K562 (cell line): ENCODE measurements around the gene HYAL1.

Experiments used
- CHCHD3 ChIP-seq: fragments of 250-450 bp; sonication (Bioruptor Pico); IDR thresholded peaks from 2 replicates; pipeline ENCODE4 v2.1.2; 2022; ENCODE audit warnings: mild to moderate bottlenecking
- ESRRA ChIP-seq: fragments of 450-650 bp; IDR thresholded peaks from 2 replicates; pipeline ENCODE4 v1.6.1; 2014; ENCODE audit warnings: low read depth, mild to moderate bottlenecking, moderate library complexity, borderline replicate concordance
- FOXM1 ChIP-seq, 2 experiments: fragments of 450-650 bp in 1 of 2; sonication (generic) in 1 of 2; formaldehyde crosslinking in 1 of 2; IDR thresholded peaks; 2 replicates each; pipeline versions ENCODE4 v1.6.1 to v1.9.0; 2017 to 2022; ENCODE audit warnings: low read depth in 2 of 2, mild to moderate bottlenecking in 2 of 2, missing genetic modification reagents in 1 of 2, moderate library complexity in 1 of 2
- HDGF ChIP-seq: fragments of 450-650 bp; IDR thresholded peaks from 2 replicates; pipeline ENCODE4 v1.6.1; 2016
- MYNN ChIP-seq, 2 experiments: sonication (generic); formaldehyde crosslinking in 1 of 2; IDR thresholded peaks; 2 replicates each; pipeline versions ENCODE4 v1.5.0 to v1.6.1; 2016 to 2020; ENCODE audit warnings: antibody characterized with exemption in 1 of 2, missing genetic modification reagents in 1 of 2
- POLR2A ChIP-seq: fragments of 450-650 bp; conservative IDR thresholded peaks from 2 replicates; pipeline ENCODE4 v1.6.1; 2016
- TAF1 ChIP-seq: IDR thresholded peaks from 2 replicates; pipeline ENCODE4 v1.6.1; 2011; ENCODE audit warnings: mild to moderate bottlenecking, low read length, moderate library complexity; ENCODE audit not compliant: insufficient read depth, control insufficient read depth, severe bottlenecking; ENCODE audit errors: extremely low read depth
- ZFX ChIP-seq: sonication (generic); formaldehyde crosslinking; IDR thresholded peaks from 2 replicates; pipeline ENCODE4 v1.8.0; 2022; ENCODE audit warnings: mild to moderate bottlenecking, missing genetic modification reagents, moderate library complexity
- ZNF23 ChIP-seq: fragments of 250-450 bp; sonication (Bioruptor Pico); IDR thresholded peaks from 2 replicates; pipeline ENCODE4 v1.4.0; 2020; ENCODE audit warnings: mild to moderate bottlenecking
- ZNF239 ChIP-seq: fragments of 250-450 bp; sonication (Bioruptor Pico); IDR thresholded peaks from 2 replicates; pipeline ENCODE4 v1.4.0; 2020; ENCODE audit warnings: mild to moderate bottlenecking
- ZNF274 ChIP-seq: IDR thresholded peaks from 2 replicates; pipeline ENCODE4 v1.6.1; 2011; ENCODE audit warnings: low read depth, mild to moderate bottlenecking, low read length, moderate library complexity, borderline replicate concordance
- TF ChIP-seq, protein P1 (sequence below): fragments of 250-450 bp; sonication (Bioruptor Pico); IDR thresholded peaks from 2 replicates; pipeline ENCODE4 v1.4.0; 2020; ENCODE audit warnings: mild to moderate bottlenecking

DNA sequence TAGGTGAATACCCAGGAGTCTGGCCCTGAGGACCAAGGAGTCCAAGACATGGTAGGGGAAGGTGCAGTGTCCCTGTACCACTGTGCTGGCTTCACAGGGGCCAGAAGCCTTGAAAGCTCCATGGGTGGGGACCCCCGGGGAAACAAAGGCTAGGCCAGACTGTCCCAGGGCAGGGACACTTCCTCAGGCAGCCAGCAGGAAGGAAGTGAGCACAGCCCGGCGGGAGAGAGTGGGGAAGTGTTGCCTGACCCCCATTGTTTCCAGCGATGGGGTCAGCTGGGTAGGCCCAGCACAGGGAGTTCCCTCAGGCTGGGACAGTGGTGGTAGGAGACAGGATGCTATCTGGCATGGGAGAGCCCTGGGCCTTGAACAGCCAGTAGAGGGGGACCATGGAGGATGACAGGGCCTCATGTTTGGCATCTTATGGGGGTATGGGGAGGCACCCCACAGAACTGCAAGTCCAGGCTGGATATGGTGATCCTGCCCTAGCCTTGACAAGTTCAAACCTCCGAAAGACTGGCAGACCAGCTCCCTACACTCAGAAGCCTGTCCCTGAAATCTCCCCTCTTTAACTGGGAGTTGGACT, 20.3 kb upstream of the HYAL1 start:
- TF ChIP-seq CHCHD3 (CRISPR knock-in tag): no peak
- TF ChIP-seq HDGF: no peak
- TF ChIP-seq, protein P1, sequence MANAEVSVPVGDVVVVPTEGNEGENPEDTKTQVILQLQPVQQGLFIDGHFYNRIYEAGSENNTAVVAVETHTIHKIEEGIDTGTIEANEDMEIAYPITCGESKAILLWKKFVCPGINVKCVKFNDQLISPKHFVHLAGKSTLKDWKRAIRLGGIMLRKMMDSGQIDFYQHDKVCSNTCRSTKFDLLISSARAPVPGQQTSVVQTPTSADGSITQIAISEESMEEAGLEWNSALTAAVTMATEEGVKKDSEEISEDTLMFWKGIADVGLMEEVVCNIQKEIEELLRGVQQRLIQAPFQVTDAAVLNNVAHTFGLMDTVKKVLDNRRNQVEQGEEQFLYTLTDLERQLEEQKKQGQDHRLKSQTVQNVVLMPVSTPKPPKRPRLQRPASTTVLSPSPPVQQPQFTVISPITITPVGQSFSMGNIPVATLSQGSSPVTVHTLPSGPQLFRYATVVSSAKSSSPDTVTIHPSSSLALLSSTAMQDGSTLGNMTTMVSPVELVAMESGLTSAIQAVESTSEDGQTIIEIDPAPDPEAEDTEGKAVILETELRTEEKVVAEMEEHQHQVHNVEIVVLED (CRISPR knock-in tag): no peak
- no peak for TF ChIP-seq ZNF23 (CRISPR knock-in tag)
- TF ChIP-seq ZNF239 (CRISPR knock-in tag): no peak
- no peak for TF ChIP-seq FOXM1 (IDR thresholded peaks at IDR 0.05; ENCODE audit: low read depth)
- no peak for TF ChIP-seq FOXM1 (CRISPR knock-in tag; IDR thresholded peaks at IDR 0.05; ENCODE audit: low read depth)
- no peak for TF ChIP-seq TAF1
- no peak for TF ChIP-seq MYNN (IDR thresholded peaks at IDR 0.05)
- TF ChIP-seq MYNN (CRISPR knock-in tag; IDR thresholded peaks at IDR 0.05): no peak
- no peak for TF ChIP-seq ZNF274
- TF ChIP-seq ESRRA: no peak
- no peak for TF ChIP-seq POLR2A
- no peak for TF ChIP-seq ZFX
